KG1 (cell line): ENCODE data around the gene CIART.
"Not testable (repeated sequence)": the region's sequence is repeated elsewhere in the genome, so short reads cannot be mapped to it uniquely, and the experiment has no call there.

Source experiments
- DNase-seq: peaks from one replicate; lab custom pipeline; 2025; lab: John Stamatoyannopoulos, UW

Gene CIART

GRCh38 chr1:150281758-150282557, at the start of gene CIART:
Gene CIART, plus strand, starts transcription at chr1:150282554. Its CDS starts 714 bp downstream, at chr1:150283268.
- no peak for DNase-seq

GRCh38 chr1:150232921-150233320, 49.4 kb upstream of the CIART start:
- not testable (repeated sequence) for DNase-seq

GRCh38 chr1:150233359-150234308, 48.7 kb upstream of the CIART start:
- DNase-seq, result peak; percentile 42

- DNase-seq, result no peak
These were observed 48.1 kb upstream of the CIART start for GRCh38 chr1:150234309-150234565.

GRCh38 chr1:150234566-150235293, 47.6 kb upstream of the CIART start:
- DNase-seq, result peak; percentile 72

- DNase-seq, result peak; percentile 48
These were observed 47.0 kb upstream of the CIART start for GRCh38 chr1:150235294-150235851.

GRCh38 chr1:150235852-150236613, 46.3 kb upstream of the CIART start, which contains the start of gene ANP32E:
Gene ANP32E, minus strand, starts transcription at chr1:150236112. Its CDS starts 326 bp downstream, at chr1:150235786.
- DNase-seq, result peak; percentile 91

GRCh38 chr1:150236614-150237100, 45.7 kb upstream of the CIART start:
- DNase-seq, result no peak

GRCh38 chr1:150237176-150237575, 45.2 kb upstream of the CIART start:
- DNase-seq, result not testable (repeated sequence)

GRCh38 chr1:150237746-150238145, 44.6 kb upstream of the CIART start:
- DNase-seq, result no peak

- no peak for DNase-seq
These were observed 39.4 kb upstream of the CIART start for GRCh38 chr1:150243003-150243402.

- DNase-seq, result no peak
These were observed 32.4 kb upstream of the CIART start for GRCh38 chr1:150249936-150250335.

- no peak for DNase-seq
These were observed 26.2 kb upstream of the CIART start for GRCh38 chr1:150256198-150256553.

- DNase-seq, result no peak
These were observed 25.6 kb upstream of the CIART start for GRCh38 chr1:150256554-150257341.

- DNase-seq, result no peak
These were observed 24.4 kb upstream of the CIART start, which contains the start of gene CA14 for GRCh38 chr1:150257624-150258585. Gene CA14, plus strand, starts transcription at chr1:150257774. Its CDS starts 355 bp downstream, at chr1:150258129.

- no peak for DNase-seq
These were observed 23.1 kb upstream of the CIART start for GRCh38 chr1:150259217-150259616.

GRCh38 chr1:150259758-150260669, 22.3 kb upstream of the CIART start:
- DNase-seq, result no peak

GRCh38 chr1:150261367-150261766, 21.0 kb upstream of the CIART start:
- DNase-seq, result no peak
